Tibial artery (tissue), 4 donors: ENCODE results near the gene MED9.

Experiments
- DNase-seq, 2 donors: peaks; one replicate each; pipeline ENCODE4 v3.0.0-alpha.2; 2019
- H3K27ac ChIP-seq, 2 donors: fragments of 200-600 bp; sonication (generic) in 1 of 2; 1 replicate in 1 of 2; 2 replicates in 1 of 2; pipeline ENCODE4 v1.5.1; 2018 to 2019; ENCODE audit warnings: mild to moderate bottlenecking in 1 of 2
- H3K27me3 ChIP-seq, 2 donors: fragments of 200-600 bp; sonication (generic) in 1 of 2; one replicate each; pipeline versions ENCODE4 v1.5.1 to v1.6.0; 2016 to 2019
- H3K36me3 ChIP-seq, 3 donors: fragments of 200-600 bp; sonication (generic) in 2 of 3; one replicate each; pipeline ENCODE4 v1.5.1; 2016 to 2019; ENCODE audit warnings: mild to moderate bottlenecking in 2 of 3
- H3K4me1 ChIP-seq, 4 donors: fragments of 200-600 bp; sonication (generic) in 2 of 4; 1 replicate in 3 of 4; 2 replicates in 1 of 4; pipeline ENCODE4 v1.5.1; 2016 to 2019
- H3K4me3 ChIP-seq, 2 donors: fragments of 200-600 bp; sonication (generic) in 1 of 2; 1 replicate in 1 of 2; 2 replicates in 1 of 2; pipeline ENCODE4 v1.5.1; 2018 to 2019; ENCODE audit warnings: mild to moderate bottlenecking in 2 of 2
- H3K9me3 ChIP-seq, 3 donors: fragments of 200-600 bp; sonication (generic) in 1 of 3; one replicate each; pipeline ENCODE4 v1.5.1; 2016 to 2019
- CTCF ChIP-seq, 2 experiments: fragments of 200-600 bp in 1 of 2; fragments of 450-650 bp in 1 of 2; IDR thresholded peaks; one replicate each; pipeline ENCODE4 v1.5.1; 2017 to 2019; ENCODE audit warnings: antibody characterized with exemption in 2 of 2, mild to moderate bottlenecking in 1 of 2, moderate library complexity in 1 of 2
- intact Hi-C: fragments of 100-400 bp; cut with DNase I; formaldehyde crosslinking; loops from one replicate; pipeline ENCODE4 v1.15.0; 2023; ENCODE audit warnings: low total_unique reads

Gene MED9

GRCh38 chr17:17515934-17516930 is 39.4 kb downstream of the MED9 start:
- intact Hi-C loops, result no loop called here
- Histone ChIP-seq H3K4me1 (peaks cover 0 to 10% (median 0%) of the 10 kb centered on the region in 4 donors), H3K36me3 (peaks cover 0 to 20% (median 0%) of the 10 kb centered on the region in 3 donors), H3K27me3 (no peaks in the 10 kb centered on the region), H3K4me3 (no peak overlapping the region), H3K9me3 (no peaks in the 10 kb centered on the region), H3K27ac (no peak overlapping the region)
- no peak for DNase-seq
- TF ChIP-seq CTCF (IDR thresholded peaks at IDR 0.05), result no peak

DNA sequence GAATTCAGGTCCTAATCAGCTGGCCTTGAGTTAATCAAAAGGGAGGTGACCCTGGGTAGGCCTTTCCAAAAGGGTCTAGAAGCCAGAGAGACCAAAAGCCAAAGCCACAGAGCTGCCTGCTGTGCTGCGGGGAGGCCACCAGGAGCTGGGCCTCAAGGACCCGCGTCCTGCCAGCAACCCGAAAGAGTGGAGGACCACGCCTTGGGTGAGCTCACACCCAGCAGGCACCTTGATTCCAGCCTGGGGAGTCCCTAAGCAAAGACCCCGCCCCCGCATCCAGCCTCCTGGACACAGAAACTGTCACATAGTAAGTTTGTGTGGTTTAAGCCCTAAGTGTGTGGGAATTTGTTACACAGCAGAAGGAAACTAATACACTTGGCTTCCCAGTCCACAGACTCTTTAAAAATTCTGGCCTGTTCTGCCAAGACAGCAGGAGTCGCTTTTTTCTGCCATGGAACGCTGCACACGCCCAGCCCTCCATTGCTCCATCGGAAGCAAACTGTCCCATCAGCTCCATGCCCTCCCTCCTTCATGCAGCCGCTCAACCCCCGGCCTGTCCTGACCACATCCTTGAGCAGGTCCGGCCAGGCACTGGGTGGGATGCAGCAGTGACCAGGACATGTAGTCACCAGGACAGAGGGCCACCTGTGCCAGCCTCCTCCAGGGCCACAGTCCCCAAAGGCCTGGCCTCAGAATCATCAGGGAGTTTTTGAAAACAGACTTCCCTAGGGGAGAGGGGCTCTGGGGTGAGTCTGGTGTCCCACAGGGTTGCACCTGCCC is 40.3 kb downstream of the MED9 start:
- Histone ChIP-seq H3K27ac (no peak overlapping the region), H3K4me1 (peaks cover 0 to 4% (median 0%) of the 10 kb centered on the region in 4 donors), H3K4me3 (no peak overlapping the region), H3K9me3 (no peaks in the 10 kb centered on the region), H3K27me3 (no peaks in the 10 kb centered on the region), H3K36me3 (peaks cover 0 to 20% (median 0%) of the 10 kb centered on the region in 3 donors)
- no peak for TF ChIP-seq CTCF (IDR thresholded peaks at IDR 0.05)
- no peak for DNase-seq
- intact Hi-C loops, result no loop called here

DNA sequence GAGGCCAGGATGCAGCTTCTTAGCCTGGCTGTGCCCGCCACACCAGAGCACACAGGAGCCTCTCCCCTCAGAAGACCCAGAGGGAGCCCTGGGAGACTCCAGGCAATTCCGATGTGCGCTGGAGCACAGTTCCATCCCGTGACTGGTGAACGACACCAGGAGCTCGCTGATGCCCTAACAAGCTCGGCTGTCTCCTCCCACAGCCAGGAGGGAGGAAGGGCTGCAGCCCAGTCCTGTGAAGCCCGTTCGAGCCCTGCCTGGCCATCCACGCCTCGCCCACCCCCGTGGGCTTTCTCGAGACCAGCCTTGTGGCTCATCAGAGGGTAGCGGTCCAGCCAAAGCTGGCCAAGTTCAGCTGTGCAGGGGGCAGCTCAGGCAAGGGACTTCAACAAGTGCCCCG is 41.2 kb downstream of the MED9 start:
- no peak for TF ChIP-seq CTCF (IDR thresholded peaks at IDR 0.05)
- H3K4me1 ChIP-seq, result no peaks in the 10 kb centered on the region
- intact Hi-C loops, result no loop called here

GRCh38 chr17:17518951-17519350 is 42.2 kb downstream of the MED9 start:
- DNase-seq, result no peak
- no peak for TF ChIP-seq CTCF (IDR thresholded peaks at IDR 0.05)
- intact Hi-C loops, result no loop called here
- Histone ChIP-seq H3K27ac (no peak overlapping the region), H3K4me3 (no peak overlapping the region), H3K36me3 (peaks cover 0 to 20% (median 0%) of the 10 kb centered on the region in 3 donors), H3K27me3 (no peaks in the 10 kb centered on the region), H3K4me1 (no peaks in the 10 kb centered on the region), H3K9me3 (no peaks in the 10 kb centered on the region)

More for the DNA sequence above, 41.2 kb downstream of the MED9 start:
- DNase-seq, result no peak
- Histone ChIP-seq H3K9me3 (no peaks in the 10 kb centered on the region), H3K27ac (no peak overlapping the region), H3K27me3 (no peaks in the 10 kb centered on the region), H3K36me3 (peaks cover 0 to 20% (median 0%) of the 10 kb centered on the region in 3 donors), H3K4me3 (no peak overlapping the region)

GRCh38 chr17:17519886-17520285 is 43.1 kb downstream of the MED9 start:
- DNase-seq, result no peak
- Histone ChIP-seq H3K4me3 (no peak overlapping the region), H3K9me3 (no peaks in the 10 kb centered on the region), H3K27me3 (no peaks in the 10 kb centered on the region), H3K36me3 (peaks cover 0 to 20% (median 0%) of the 10 kb centered on the region in 3 donors), H3K27ac (no peak overlapping the region), H3K4me1 (no peaks in the 10 kb centered on the region)
- TF ChIP-seq CTCF (IDR thresholded peaks at IDR 0.05), result no peak
- intact Hi-C loops, result no loop called here
